Activated CD8-positive, alpha-beta T cell treated with anti-CD3 and anti-CD28 coated beads for 36 hours (primary cell): ENCODE data around the gene S100A5. TPM values are rescaled to one million over a fixed set of nuclear protein-coding genes. Genes with fewer than 3 reads are reported as not detected.

ENCODE experiments used
- ATAC-seq: fragments of 200-7000 bp; cut with Tn5 transposase; one replicate; pipeline ENCODE4 v1.10.0; 2021; ENCODE audit warnings: mild to moderate bottlenecking, moderate library complexity
- CTCF ChIA-PET: fragments of 350-600 bp; sonication (Branson Sonifier 250); formaldehyde crosslinking; loops from one replicate; lab custom pipeline; 2021; ENCODE audit warnings: antibody characterized with exemption; lab: Charles Lee
- POLR2A ChIA-PET: fragments of 350-600 bp; sonication (Branson Sonifier 250); formaldehyde crosslinking; loops from one replicate; lab custom pipeline; 2021; ENCODE audit warnings: antibody characterized with exemption; lab: Charles Lee
- DNase-seq: peaks from one replicate; pipeline ENCODE4 v3.0.0-alpha.2; 2020
- H3K27ac Mint-ChIP-seq: one replicate; pipeline ENCODE4 v1.8.0; 2021; ENCODE audit warnings: mild to moderate bottlenecking, mixed read lengths
- H3K27me3 Mint-ChIP-seq: one replicate; pipeline ENCODE4 v1.8.0; 2021; ENCODE audit warnings: mixed read lengths
- H3K36me3 Mint-ChIP-seq: one replicate; pipeline ENCODE4 v1.8.0; 2021; ENCODE audit warnings: low read depth, mixed read lengths
- H3K4me1 Mint-ChIP-seq: one replicate; pipeline ENCODE4 v1.8.0; 2021; ENCODE audit warnings: low read depth, mixed read lengths
- H3K4me3 Mint-ChIP-seq: one replicate; pipeline ENCODE4 v1.8.0; 2021; ENCODE audit warnings: mild to moderate bottlenecking, moderate library complexity, mixed read lengths
- H3K9me3 Mint-ChIP-seq: one replicate; pipeline ENCODE4 v1.8.0; 2021; ENCODE audit warnings: mixed read lengths
- intact Hi-C: fragments of 100-400 bp; cut with micrococcal nuclease; formaldehyde crosslinking; loops from one replicate; pipeline ENCODE4 v1.10.0; 2022
- total RNA-seq, 2 experiments: library from RNA; stranded (reverse); gene quantifications; one replicate each; pipeline ENCODE4 v1.2.3, GENCODE V29; 2021
- TF ChIP-seq, protein P1 (sequence below): fragments of 200-600 bp; IDR thresholded peaks from one replicate; pipeline ENCODE4 v1.8.0; 2022; ENCODE audit warnings: antibody characterized with exemption, mild to moderate bottlenecking

Gene S100A5
- total RNA-seq, 2 experiments from 2014 or later: 1.1 to 1.2 TPM

DNA sequence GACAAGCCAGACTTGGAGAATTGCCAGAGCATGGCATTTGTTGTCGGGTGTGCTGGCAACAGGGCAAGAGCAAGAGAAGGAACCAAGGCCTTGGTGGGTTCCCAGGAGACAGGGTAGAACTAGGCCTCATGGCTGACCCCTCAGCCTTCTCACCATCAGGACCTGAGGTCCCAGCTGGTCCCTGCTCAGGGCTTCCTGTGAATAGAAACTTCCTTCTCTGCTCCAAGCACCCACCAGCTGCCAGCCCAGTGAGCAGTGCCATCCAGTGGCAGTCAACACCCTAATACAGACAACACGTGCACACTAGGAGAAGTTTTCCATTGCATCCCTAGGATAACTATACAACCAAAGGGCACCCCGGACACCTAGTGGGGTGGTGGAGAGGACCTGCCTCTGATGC is 27.7 kb downstream of the S100A5 start:
- Mint-ChIP-seq H3K4me3 (no peak overlapping the region), H3K9me3 (no peaks in the 10 kb centered on the region), H3K27me3 (no peaks in the 10 kb centered on the region), H3K4me1 (peaks cover 7% of the 10 kb centered on the region), H3K36me3 (no peaks in the 10 kb centered on the region), H3K27ac (no peak overlapping the region)
- POLR2A ChIA-PET: interaction anchor here (1.2 kb wide), 1 partner anchor 55 kb away, joined by 3 read pairs; no protein-coding TSS in a partner anchor
- DNase-seq (no peak), ATAC-seq (no peak)
- CTCF ChIA-PET: interaction anchor here (1.2 kb wide), 1 partner anchor 60 kb away, joined by 5 read pairs; no protein-coding TSS in a partner anchor
- TF ChIP-seq, protein P1, sequence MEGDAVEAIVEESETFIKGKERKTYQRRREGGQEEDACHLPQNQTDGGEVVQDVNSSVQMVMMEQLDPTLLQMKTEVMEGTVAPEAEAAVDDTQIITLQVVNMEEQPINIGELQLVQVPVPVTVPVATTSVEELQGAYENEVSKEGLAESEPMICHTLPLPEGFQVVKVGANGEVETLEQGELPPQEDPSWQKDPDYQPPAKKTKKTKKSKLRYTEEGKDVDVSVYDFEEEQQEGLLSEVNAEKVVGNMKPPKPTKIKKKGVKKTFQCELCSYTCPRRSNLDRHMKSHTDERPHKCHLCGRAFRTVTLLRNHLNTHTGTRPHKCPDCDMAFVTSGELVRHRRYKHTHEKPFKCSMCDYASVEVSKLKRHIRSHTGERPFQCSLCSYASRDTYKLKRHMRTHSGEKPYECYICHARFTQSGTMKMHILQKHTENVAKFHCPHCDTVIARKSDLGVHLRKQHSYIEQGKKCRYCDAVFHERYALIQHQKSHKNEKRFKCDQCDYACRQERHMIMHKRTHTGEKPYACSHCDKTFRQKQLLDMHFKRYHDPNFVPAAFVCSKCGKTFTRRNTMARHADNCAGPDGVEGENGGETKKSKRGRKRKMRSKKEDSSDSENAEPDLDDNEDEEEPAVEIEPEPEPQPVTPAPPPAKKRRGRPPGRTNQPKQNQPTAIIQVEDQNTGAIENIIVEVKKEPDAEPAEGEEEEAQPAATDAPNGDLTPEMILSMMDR: no peak
- intact Hi-C loops: loop anchor here (5.0 kb wide), 1 partner anchor 234 kb away; no protein-coding TSS in a partner anchor

DNA sequence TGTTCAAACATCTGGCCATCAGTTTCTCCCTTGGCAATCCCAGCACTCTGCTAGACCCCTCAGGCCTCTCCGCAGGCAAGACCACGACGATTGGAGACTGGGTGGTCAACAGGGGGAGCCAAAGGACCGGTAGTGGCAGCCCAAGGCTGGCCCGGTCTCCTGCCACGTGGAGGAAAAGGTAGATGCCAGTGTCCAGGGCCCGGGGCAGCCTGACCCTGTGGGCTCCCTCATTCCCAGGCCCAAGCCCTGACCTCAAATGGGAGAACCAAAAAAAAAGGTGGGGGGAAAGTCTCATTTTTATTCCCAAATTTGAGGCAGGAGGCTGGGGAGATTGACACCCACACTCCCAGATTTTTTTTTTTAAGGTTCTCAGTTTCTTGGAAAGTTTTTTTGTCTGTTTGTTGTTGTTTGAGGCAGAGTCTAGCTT is 29.7 kb downstream of the S100A5 start:
- H3K4me3 Mint-ChIP-seq: no peak overlapping the region
- ChIA-PET POLR2A (interaction anchor here (1.0 to 1.5 kb wide), 4 partner anchors 25 to 124 kb away, joined by 3 to 7 read pairs (median 4); partner anchors contain the start of genes CHTOP and S100A6), CTCF (interaction anchor here (0.6 to 4.2 kb wide), 61 partner anchors 10 to 261 kb away, joined by 3 to 88 read pairs (median 5); partner anchors contain the start of genes CHTOP, ILF2, S100A13 and S100A14)
- intact Hi-C loops: loop anchor here (1.0 to 5.0 kb wide), 3 partner anchors 55 to 236 kb away; partner anchors contain the start of gene S100A14
- H3K36me3 Mint-ChIP-seq: no peaks in the 10 kb centered on the region
- ATAC-seq (peak; percentile 94), DNase-seq (peak; percentile 88)
- TF ChIP-seq, protein P1: peak; percentile 99
- peaks cover 7% of the 10 kb centered on the region for H3K4me1 Mint-ChIP-seq
- H3K9me3 Mint-ChIP-seq: no peaks in the 10 kb centered on the region
- no peaks in the 10 kb centered on the region for H3K27me3 Mint-ChIP-seq
- peak overlapping the region; percentile 66 for H3K27ac Mint-ChIP-seq

DNA sequence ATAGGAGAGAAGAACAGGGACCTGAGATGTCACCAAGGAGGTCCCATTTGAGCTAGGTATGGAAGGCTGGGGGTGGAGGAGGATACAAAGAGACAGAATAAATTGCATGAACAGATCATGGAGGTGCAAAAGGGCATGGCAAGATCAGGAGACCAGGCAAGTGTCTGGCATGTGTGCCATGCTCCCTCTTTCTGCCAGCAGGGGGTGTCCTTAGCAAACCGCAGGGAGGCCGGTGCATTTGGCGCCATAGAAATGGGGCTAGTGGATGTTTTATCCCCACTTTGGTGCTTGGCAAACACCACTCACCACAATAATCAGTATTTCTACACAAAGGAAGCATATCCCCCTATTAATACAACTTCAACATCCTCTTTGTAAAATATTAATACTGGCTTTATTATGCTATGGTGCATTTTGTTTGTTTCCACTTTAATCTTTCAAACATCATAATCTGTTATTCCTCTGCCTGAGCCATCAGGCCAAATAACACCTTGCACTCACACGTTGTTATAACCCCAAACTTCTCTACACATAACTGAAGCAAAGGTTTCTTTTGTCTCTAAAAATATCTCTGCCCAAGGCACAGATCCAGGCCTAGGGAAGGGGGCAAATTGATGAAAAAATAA is 30.9 kb downstream of the S100A5 start:
- POLR2A ChIA-PET: interaction anchor here (1.3 kb wide), 1 partner anchor 125 kb away, joined by 3 read pairs; no protein-coding TSS in a partner anchor
- Mint-ChIP-seq H3K9me3 (no peaks in the 10 kb centered on the region), H3K4me1 (peaks cover 7% of the 10 kb centered on the region), H3K4me3 (no peak overlapping the region), H3K27me3 (no peaks in the 10 kb centered on the region), H3K36me3 (no peaks in the 10 kb centered on the region), H3K27ac (no peak overlapping the region)
- TF ChIP-seq, protein P1: peak; percentile 74
- ATAC-seq: peak; percentile 68
- intact Hi-C loops: loop anchor here (2.0 to 5.0 kb wide), 2 partner anchors 107 to 237 kb away; partner anchors contain the start of gene S100A14
- DNase-seq: peak; percentile 85
- CTCF ChIA-PET: interaction anchor here (0.6 to 4.2 kb wide), 39 partner anchors 8 to 239 kb away, joined by 3 to 88 read pairs (median 7); partner anchors contain the start of genes CHTOP, S100A1, S100A13 and S100A14

DNA sequence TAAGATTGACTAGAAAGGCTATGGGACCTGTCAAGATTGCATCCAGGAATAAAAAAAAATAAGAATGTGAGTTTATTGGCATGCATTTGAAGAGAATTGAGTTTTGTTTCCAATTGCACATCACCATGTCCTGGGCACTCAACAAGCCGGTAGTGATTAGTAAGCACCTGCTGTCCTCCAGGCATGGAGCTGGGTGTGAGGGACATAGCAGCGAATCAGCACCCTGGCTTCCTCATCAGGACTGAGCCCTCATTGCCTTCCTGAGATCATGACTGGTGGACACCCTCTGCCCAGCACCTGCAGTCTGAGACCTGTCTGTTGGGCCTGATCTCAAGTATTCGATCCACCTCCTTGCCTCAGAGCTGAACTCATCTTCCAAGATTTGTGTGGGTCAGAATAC is 31.7 kb downstream of the S100A5 start:
- intact Hi-C loops: no loop called here
- Mint-ChIP-seq H3K4me3 (no peak overlapping the region), H3K36me3 (no peaks in the 10 kb centered on the region), H3K27me3 (no peaks in the 10 kb centered on the region), H3K27ac (no peak overlapping the region), H3K9me3 (no peaks in the 10 kb centered on the region), H3K4me1 (peaks cover 10% of the 10 kb centered on the region)
- TF ChIP-seq, protein P1: no peak
- ChIA-PET CTCF (interaction anchor here (0.6 to 4.2 kb wide), 11 partner anchors 11 to 119 kb away, joined by 3 to 88 read pairs (median 19); partner anchors contain the start of genes S100A1, S100A13, S100A14 and S100A4), POLR2A (interaction anchor here (0.6 kb wide), 1 partner anchor 711 kb away, joined by 3 read pairs; a partner anchor contains a TSS)
- no peak for DNase-seq
- no peak for ATAC-seq
